MCF 10A (cell line): Measurements from ENCODE around the gene CREBRF. TPM values are rescaled to one million over a fixed set of nuclear protein-coding genes. Genes with fewer than 3 reads are reported as not detected.
"Not testable (repeated sequence)": the region's sequence is repeated elsewhere in the genome, so short reads cannot be mapped to it uniquely, and the experiment has no call there.

ENCODE experiments used
- BruUV-seq: library from RNA; stranded (reverse); fragments of 400-500 nt; replicated peaks from 2 replicates; lab custom pipeline; 2021; lab: Mats Ljungman, UMichigan
- CTCF ChIA-PET: fragments of 300-600 bp; sonication (Branson Sonifier 250); formaldehyde crosslinking; extraction: SDS; loops from one replicate; lab custom pipeline; 2021; ENCODE audit warnings: antibody characterized with exemption, inconsistent platforms; lab: Yijun Ruan, JAX
- POLR2A ChIA-PET: fragments of 300-600, 350-650 bp; sonication (Branson Sonifier 250); formaldehyde crosslinking; extraction: SDS; loops from one replicate; lab custom pipeline; 2020; ENCODE audit warnings: antibody characterized with exemption, inconsistent platforms; lab: Yijun Ruan, JAX
- DNase-seq: peaks from one replicate; pipeline ENCODE4 v3.0.0-alpha.2; 2018; ENCODE audit not compliant: unreplicated experiment
- H3K27ac Mint-ChIP-seq: one replicate; pipeline ENCODE4 v1.8.0; 2022; ENCODE audit warnings: mild to moderate bottlenecking, low read depth, mixed read lengths; ENCODE audit not compliant: unreplicated experiment
- H3K27me3 Mint-ChIP-seq: one replicate; pipeline ENCODE4 v1.8.0; 2022; ENCODE audit warnings: mixed read lengths; ENCODE audit not compliant: insufficient read depth, unreplicated experiment
- H3K36me3 Mint-ChIP-seq: one replicate; pipeline ENCODE4 v1.8.0; 2022; ENCODE audit warnings: mild to moderate bottlenecking, moderate library complexity, mixed read lengths; ENCODE audit not compliant: insufficient read depth, unreplicated experiment
- H3K4me1 Mint-ChIP-seq: one replicate; pipeline ENCODE4 v1.8.0; 2022; ENCODE audit warnings: mixed read lengths; ENCODE audit not compliant: insufficient read depth, unreplicated experiment
- H3K4me3 Mint-ChIP-seq: one replicate; pipeline ENCODE4 v1.8.0; 2022; ENCODE audit warnings: mild to moderate bottlenecking, moderate library complexity, mixed read lengths; ENCODE audit not compliant: unreplicated experiment
- H3K9me3 Mint-ChIP-seq: one replicate; pipeline ENCODE4 v1.8.0; 2022; ENCODE audit warnings: mixed read lengths; ENCODE audit not compliant: unreplicated experiment
- CTCF ChIP-seq: fragments of 200-600 bp; IDR thresholded peaks from one replicate; pipeline ENCODE4 v1.8.0; 2022; ENCODE audit warnings: antibody characterized with exemption, mild to moderate bottlenecking; ENCODE audit not compliant: unreplicated experiment
- intact Hi-C: fragments of 100-400 bp; cut with micrococcal nuclease; formaldehyde crosslinking; loops from 2 replicates; pipeline ENCODE4 v1.14.1; 2022
- total RNA-seq: library from RNA; stranded (reverse); gene quantifications from 2 replicates; pipeline ENCODE4 v1.2.3, GENCODE V29; 2022

Gene CREBRF
- total RNA-seq, 1 experiment from 2014 or later = 16.2 TPM

- H3K4me3 Mint-ChIP-seq = no peak overlapping the region
- H3K4me1 Mint-ChIP-seq = peaks cover 55% of the 10 kb centered on the region
- BruUV-seq = no TSS peak
- no peaks in the 10 kb centered on the region for H3K9me3 Mint-ChIP-seq
- DNase-seq = no peak
- peak overlapping the region; percentile 89 for H3K27ac Mint-ChIP-seq
- intact Hi-C loops = no loop called here
- ChIA-PET POLR2A (interaction anchor here (0.6 to 3.3 kb wide), 11 partner anchors 9 to 268 kb away, joined by 3 to 36 read pairs (median 4); partner anchors contain the start of gene ATP6V0E1), CTCF (interaction anchor here (0.6 to 1.6 kb wide), 7 partner anchors 9 to 332 kb away, joined by 3 to 5 read pairs (median 3); no protein-coding TSS in a partner anchor)
- peaks cover 43% of the 10 kb centered on the region for H3K36me3 Mint-ChIP-seq
- TF ChIP-seq CTCF = no peak
- no peaks in the 10 kb centered on the region for H3K27me3 Mint-ChIP-seq
These were observed 40.3 kb upstream of the CREBRF start for GRCh38 chr5:173015598-173016455.

DNA sequence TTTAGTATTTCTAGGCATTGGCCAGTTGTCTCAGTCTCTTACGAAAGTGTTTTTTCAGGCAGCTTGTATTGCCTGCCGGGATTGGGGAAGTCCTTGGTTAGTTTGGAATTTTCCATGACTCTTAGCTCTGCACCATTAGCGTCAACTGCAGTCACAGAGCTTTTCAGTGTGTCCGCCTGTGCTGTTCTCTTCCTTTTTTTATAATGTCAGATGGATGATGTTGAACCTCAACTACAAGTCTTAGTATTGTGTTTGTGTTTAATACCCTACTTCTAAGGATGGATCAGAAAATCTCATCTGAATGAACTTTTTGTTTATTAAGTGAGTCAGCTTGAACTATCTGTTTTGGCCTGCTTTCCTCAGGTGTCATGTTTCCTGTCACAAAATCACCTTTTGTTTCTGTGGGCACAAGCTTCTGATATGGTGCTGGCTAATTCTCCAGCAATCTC lies 39.5 kb upstream of the CREBRF start:
- intact Hi-C loops = no loop called here
- no peaks in the 10 kb centered on the region for H3K27me3 Mint-ChIP-seq
- CTCF ChIA-PET = interaction anchor here (0.6 to 1.6 kb wide), 8 partner anchors 14 to 333 kb away, joined by 3 to 5 read pairs (median 4); no protein-coding TSS in a partner anchor
- no peak for TF ChIP-seq CTCF
- no peaks in the 10 kb centered on the region for H3K9me3 Mint-ChIP-seq
- DNase-seq = peak; percentile 70
- H3K36me3 Mint-ChIP-seq = peaks cover 44% of the 10 kb centered on the region
- peaks cover 53% of the 10 kb centered on the region for H3K4me1 Mint-ChIP-seq
- peak overlapping the region; percentile 89 for H3K27ac Mint-ChIP-seq
- POLR2A ChIA-PET = interaction anchor here (0.6 to 3.3 kb wide), 12 partner anchors 10 to 1809 kb away, joined by 3 to 36 read pairs (median 4); partner anchors contain the start of gene ATP6V0E1
- peak overlapping the region; percentile 35 for H3K4me3 Mint-ChIP-seq
- no TSS peak for BruUV-seq

DNA sequence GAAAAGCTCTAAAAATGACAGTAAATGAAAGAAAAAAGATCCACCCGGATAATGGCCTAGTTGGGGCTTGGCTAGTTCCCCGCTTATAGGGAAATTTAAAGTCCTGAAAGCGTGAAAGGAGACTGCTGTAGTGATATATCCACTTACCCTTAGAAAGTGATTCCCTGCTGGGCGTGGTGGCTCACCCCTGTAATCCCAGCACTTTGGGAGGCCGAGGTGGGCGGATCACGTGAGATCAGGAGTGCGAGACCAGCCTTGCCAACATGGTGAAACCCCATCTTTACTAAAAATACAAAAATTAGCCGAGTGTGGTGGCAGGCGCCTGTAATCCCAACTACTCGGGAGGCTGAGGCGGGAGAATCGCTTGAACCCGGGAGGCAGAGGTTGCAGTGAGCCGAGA lies 39.1 kb upstream of the CREBRF start:
- H3K4me1 Mint-ChIP-seq = peaks cover 48% of the 10 kb centered on the region
- ChIA-PET POLR2A (interaction anchor here (0.6 to 3.3 kb wide), 10 partner anchors 10 to 1809 kb away, joined by 3 to 36 read pairs (median 4); partner anchors contain the start of gene ATP6V0E1), CTCF (interaction anchor here (0.8 to 1.0 kb wide), 5 partner anchors 14 to 44 kb away, joined by 3 to 5 read pairs (median 4); no protein-coding TSS in a partner anchor)
- peak overlapping the region; percentile 35 for H3K4me3 Mint-ChIP-seq
- H3K9me3 Mint-ChIP-seq, BruUV-seq, intact Hi-C loops, H3K27me3 Mint-ChIP-seq, DNase-seq: not testable (repeated sequence)
- H3K36me3 Mint-ChIP-seq = peaks cover 44% of the 10 kb centered on the region
- peak overlapping the region; percentile 89 for H3K27ac Mint-ChIP-seq

- intact Hi-C loops = no loop called here
- no TSS peak for BruUV-seq
- H3K27me3 Mint-ChIP-seq = no peaks in the 10 kb centered on the region
- peaks cover 43% of the 10 kb centered on the region for H3K36me3 Mint-ChIP-seq
- no peaks in the 10 kb centered on the region for H3K9me3 Mint-ChIP-seq
- H3K4me1 Mint-ChIP-seq = peaks cover 45% of the 10 kb centered on the region
- DNase-seq = no peak
- TF ChIP-seq CTCF = no peak
- peak overlapping the region; percentile 89 for H3K27ac Mint-ChIP-seq
- H3K4me3 Mint-ChIP-seq = no peak overlapping the region
- ChIA-PET CTCF (interaction anchor here (1.0 to 1.3 kb wide), 2 partner anchors 8 to 35 kb away, joined by 3 read pairs; partner anchors contain the start of gene ATP6V0E1), POLR2A (interaction anchor here (0.6 to 1.0 kb wide), 3 partner anchors 14 to 34 kb away, joined by 3 to 4 read pairs (median 3); no protein-coding TSS in a partner anchor)
These were observed 37.8 kb upstream of the CREBRF start for GRCh38 chr5:173018358-173018757.
